Ishikawa (cell line): ENCODE data around the gene STK32A.

Experiments used
- FOXM1 ChIP-seq: IDR thresholded peaks from 2 replicates; pipeline ENCODE4 v1.6.1; 2012; ENCODE audit warnings: low read depth, borderline replicate concordance
- TF ChIP-seq, protein P1 (sequence below): IDR thresholded peaks from 2 replicates; pipeline ENCODE4 v1.6.1; 2012

DNA sequence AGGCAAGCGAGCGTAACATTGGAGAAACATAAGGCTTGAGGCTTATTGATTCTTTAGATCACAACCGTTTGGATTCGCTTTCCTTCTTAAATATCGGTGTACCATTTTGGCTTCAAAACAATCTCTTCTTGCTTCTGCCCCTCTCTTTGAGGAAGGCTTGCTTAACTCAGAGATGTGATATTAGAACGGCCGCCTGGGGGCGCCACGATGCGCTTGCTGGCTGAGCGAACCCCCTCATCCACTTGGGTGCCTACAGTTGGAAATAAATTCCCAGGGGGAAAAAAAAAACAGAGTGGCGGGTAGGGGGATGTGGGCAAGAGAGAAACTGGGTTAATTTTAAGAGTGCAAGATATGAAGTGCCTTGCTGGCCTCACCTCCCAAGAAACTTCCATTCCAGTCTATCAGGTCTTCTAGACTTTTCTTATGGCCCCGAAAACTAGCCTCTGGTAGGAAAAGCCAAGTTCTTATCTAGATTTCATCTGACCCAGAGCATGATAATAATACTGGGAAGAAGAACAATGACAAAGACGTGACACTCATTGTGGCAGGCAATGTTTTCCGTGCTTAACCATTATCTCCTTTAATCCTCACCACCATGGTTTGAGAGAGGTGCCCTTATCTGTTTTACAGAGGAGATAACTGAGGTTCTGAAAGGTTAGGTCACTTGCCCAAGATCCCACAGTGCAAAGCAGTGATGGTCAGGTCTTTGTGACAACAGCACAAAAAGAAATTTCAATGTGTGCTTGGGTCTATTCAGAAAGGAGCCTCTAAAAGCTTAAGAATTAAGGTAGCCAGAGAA, 159.2 kb downstream of the STK32A start:
- no peak for TF ChIP-seq FOXM1
- TF ChIP-seq, protein P1, sequence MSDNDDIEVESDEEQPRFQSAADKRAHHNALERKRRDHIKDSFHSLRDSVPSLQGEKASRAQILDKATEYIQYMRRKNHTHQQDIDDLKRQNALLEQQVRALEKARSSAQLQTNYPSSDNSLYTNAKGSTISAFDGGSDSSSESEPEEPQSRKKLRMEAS: no peak
